SK-N-SH (cell line): Measurements from ENCODE around the gene CAP2. TPM values are rescaled to one million over a fixed set of nuclear protein-coding genes. Genes with fewer than 3 reads are reported as not detected.

Experiments used
- CTCF ChIA-PET: fragments of 300-600, 350-600 bp; formaldehyde crosslinking; extraction: SDS; loops from one replicate; lab custom pipeline; 2021; lab: Yijun Ruan, JAX
- POLR2A ChIA-PET: fragments of 350-600 bp; sonication (Branson Sonifier 250); formaldehyde crosslinking; extraction: SDS; loops from one replicate; lab custom pipeline; 2020; ENCODE audit warnings: antibody characterized with exemption, inconsistent platforms; lab: Yijun Ruan, JAX
- DNase-seq: peaks from one replicate; pipeline ENCODE4 v3.0.0; 2012
- H2AFZ ChIP-seq: fragments of 200-600 bp; sonication (generic); 2 replicates; pipeline ENCODE4 v1.8.1; 2016; ENCODE audit warnings: antibody characterized with exemption, mild to moderate bottlenecking, low read depth
- H3F3A ChIP-seq: fragments of 200-600 bp; sonication (generic); replicated peaks from 2 replicates; pipeline ENCODE3; 2016; ENCODE audit warnings: antibody characterized with exemption, mild to moderate bottlenecking; ENCODE audit not compliant: insufficient read depth
- H3K27ac ChIP-seq, 2 experiments: fragments of 200-500 bp in 1 of 2; fragments of 200-600 bp in 1 of 2; sonication (Bioruptor generic) in 1 of 2; sonication (generic), shearing (Covaris generic) in 1 of 2; 2 replicates each; pipeline versions ENCODE4 v1.5.1 to v1.6.1; 2014 to 2016; ENCODE audit warnings: low read depth in 2 of 2, inconsistent platforms in 1 of 2, low read length in 1 of 2, mild to moderate bottlenecking in 1 of 2, mixed read lengths in 1 of 2
- H3K27me3 ChIP-seq: fragments of 200-600 bp; sonication (generic), shearing (Covaris generic); 2 replicates; pipeline ENCODE4 v1.6.1; 2016; ENCODE audit warnings: mixed run types; ENCODE audit not compliant: insufficient read depth
- H3K36me3 ChIP-seq, 2 experiments: fragments of 200-500 bp in 1 of 2; fragments of 200-600 bp in 1 of 2; sonication (Bioruptor generic) in 1 of 2; sonication (generic) in 1 of 2; replicated peaks in 1 of 2; 2 replicates each; pipeline versions ENCODE3 to v1.5.1; 2014 to 2016; ENCODE audit warnings: low read length in 1 of 2, mild to moderate bottlenecking in 1 of 2; ENCODE audit not compliant: insufficient read depth in 2 of 2, control insufficient read depth in 1 of 2
- H3K4me1 ChIP-seq, 2 experiments: fragments of 200-500 bp in 1 of 2; fragments of 200-600 bp in 1 of 2; sonication (Bioruptor generic) in 1 of 2; sonication (generic), shearing (Covaris generic) in 1 of 2; 2 replicates each; pipeline versions ENCODE4 v1.5.1 to v1.6.1; 2014 to 2016; ENCODE audit warnings: low read depth in 1 of 2, low read length in 1 of 2, mixed run types in 1 of 2; ENCODE audit not compliant: insufficient read depth in 2 of 2, control insufficient read depth in 1 of 2
- H3K4me2 ChIP-seq: fragments of 200-600 bp; sonication (generic), shearing (Covaris generic); 2 replicates; pipeline ENCODE4 v1.6.1; 2017; ENCODE audit warnings: mixed run types
- H3K4me3 ChIP-seq, 2 experiments: fragments of 200-500 bp in 1 of 2; fragments of 200-600 bp in 1 of 2; sonication (Bioruptor generic) in 1 of 2; sonication (generic), shearing (Covaris generic) in 1 of 2; 2 replicates each; pipeline versions ENCODE4 v1.5.1 to v1.8.1; 2014 to 2016; ENCODE audit warnings: low read depth in 2 of 2, inconsistent platforms in 1 of 2, low read length in 1 of 2, mild to moderate bottlenecking in 1 of 2, mixed read lengths in 1 of 2, moderate library complexity in 1 of 2
- H3K79me2 ChIP-seq: fragments of 200-600 bp; sonication (generic); 2 replicates; pipeline ENCODE4 v1.8.1; 2017; ENCODE audit warnings: mild to moderate bottlenecking; ENCODE audit not compliant: insufficient read depth
- H3K9ac ChIP-seq: fragments of 200-600 bp; sonication (generic); 2 replicates; pipeline ENCODE4 v1.6.1; 2017; ENCODE audit warnings: mixed run types
- H3K9me2 ChIP-seq: fragments of 200-600 bp; sonication (generic); 2 replicates; pipeline ENCODE4 v1.6.1; 2017; ENCODE audit warnings: mixed run types
- H3K9me3 ChIP-seq: fragments of 200-600 bp; sonication (generic); 2 replicates; pipeline ENCODE4 v1.6.1; 2017; ENCODE audit warnings: mixed run types, mild to moderate bottlenecking, moderate library complexity
- H4K20me1 ChIP-seq: fragments of 200-600 bp; sonication (generic); 2 replicates; pipeline ENCODE4 v1.6.1; 2017; ENCODE audit warnings: mild to moderate bottlenecking, mixed run types; ENCODE audit not compliant: insufficient read depth
- CHD2 ChIP-seq: fragments of 150-350 bp; IDR thresholded peaks from 2 replicates; pipeline ENCODE4 v1.6.1; 2018; ENCODE audit warnings: low read length; ENCODE audit not compliant: partially characterized antibody
- EZH2phosphoT487 ChIP-seq: fragments of 200-600 bp; sonication (generic); IDR thresholded peaks from 2 replicates; pipeline ENCODE4 v1.6.1; 2017; ENCODE audit warnings: low read depth, mixed run types, mild to moderate bottlenecking, antibody characterized with exemption, moderate library complexity, borderline replicate concordance
- FOSL2 ChIP-seq: IDR thresholded peaks from 2 replicates; pipeline ENCODE4 v1.4.0; 2012; ENCODE audit warnings: low read depth, mild to moderate bottlenecking, moderate library complexity, borderline replicate concordance
- GATA2 ChIP-seq: sonication (generic); formaldehyde crosslinking; IDR thresholded peaks from 2 replicates; pipeline ENCODE4 v1.5.0; 2020; ENCODE audit warnings: mild to moderate bottlenecking, missing genetic modification reagents
- JUND ChIP-seq: IDR thresholded peaks from 2 replicates; pipeline ENCODE4 v1.4.0; 2012
- MEF2A ChIP-seq: IDR thresholded peaks from 2 replicates; pipeline ENCODE4 v1.4.0; 2012; ENCODE audit warnings: low read depth, borderline replicate concordance
- MXI1 ChIP-seq: IDR thresholded peaks from 2 replicates; pipeline ENCODE4 v1.6.1; 2012; ENCODE audit warnings: mild to moderate bottlenecking, low read depth, low read length, improper control_type of control experiment
- RFX5 ChIP-seq: IDR thresholded peaks from 2 replicates; pipeline ENCODE4 v1.6.1; 2012; ENCODE audit warnings: mild to moderate bottlenecking, improper control_type of control experiment, low read length
- TAF1 ChIP-seq: IDR thresholded peaks from 2 replicates; pipeline ENCODE4 v1.6.1; 2012; ENCODE audit warnings: low read depth, mild to moderate bottlenecking, low read length, moderate library complexity, borderline replicate concordance
- TCF12 ChIP-seq: IDR thresholded peaks from 2 replicates; pipeline ENCODE4 v1.4.0; 2012
- TEAD4 ChIP-seq: IDR thresholded peaks from 2 replicates; pipeline ENCODE4 v1.4.0; 2012; ENCODE audit warnings: mild to moderate bottlenecking, borderline replicate concordance; ENCODE audit not compliant: insufficient read depth
- YY1 ChIP-seq: IDR thresholded peaks from 2 replicates; pipeline ENCODE4 v1.4.0; 2012; ENCODE audit warnings: low read depth, mild to moderate bottlenecking
- polyA plus RNA-seq, 3 experiments: library from polyadenylated mRNA; depleted of rRNA; stranded (reverse); fragments of >200 nt; gene quantifications; 2 replicates each; pipeline ENCODE4 v1.2.3, GENCODE V29; 2012
- TF ChIP-seq, protein P1 (sequence below): fragments of 150-350 bp; IDR thresholded peaks from 2 replicates; pipeline ENCODE4 v1.6.1; 2016; ENCODE audit warnings: mild to moderate bottlenecking, low read depth, low read length
- TF ChIP-seq, protein P2 (sequence below): IDR thresholded peaks from 2 replicates; pipeline ENCODE4 v1.6.1; 2012; ENCODE audit warnings: mild to moderate bottlenecking, low read depth, low read length, moderate library complexity
- TF ChIP-seq, protein P3 (sequence below): IDR thresholded peaks from 2 replicates; pipeline ENCODE4; 2012
- TF ChIP-seq, protein P4 (sequence below): fragments of 150-350 bp; IDR thresholded peaks from 2 replicates; pipeline ENCODE4 v1.6.1; 2017; ENCODE audit warnings: antibody characterized with exemption, low read length, low read depth, borderline replicate concordance
- TF ChIP-seq, protein P5 (sequence below): IDR thresholded peaks from 2 replicates; pipeline ENCODE4 v1.4.0; 2012; ENCODE audit warnings: low read depth

The CAP2 gene
- polyA plus RNA-seq, 1 of the 3 experiments (the other 2 are of a cell fraction), result 8.5 TPM

DNA sequence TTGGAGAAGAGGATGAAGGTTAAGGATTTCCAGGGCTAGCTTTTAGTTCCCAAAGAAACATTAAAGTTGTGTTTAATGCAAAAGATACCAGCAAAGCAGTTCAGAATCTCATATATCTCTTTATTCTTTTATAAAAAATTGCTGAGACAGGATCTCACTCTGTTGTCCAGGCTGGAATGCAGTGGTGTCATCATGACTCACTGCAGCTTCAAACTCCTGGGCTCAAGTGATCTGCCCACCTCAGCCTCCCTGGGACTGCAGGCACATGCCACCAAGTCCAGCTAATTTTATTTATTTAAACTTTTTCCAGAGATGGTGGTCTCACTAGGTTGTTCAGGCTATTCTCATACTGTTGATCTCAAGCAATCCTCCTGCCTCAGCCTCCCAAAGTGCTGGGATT is 41.1 kb upstream of the CAP2 start:
- no peak overlapping the region for H3K4me2 ChIP-seq
- H3K9me3 ChIP-seq, result no peaks in the 10 kb centered on the region
- H2AFZ ChIP-seq, result no peak overlapping the region
- H3K27ac ChIP-seq, result no peak overlapping the region
- H3K4me1 ChIP-seq, result no peaks in the 10 kb centered on the region
- TF ChIP-seq CHD2 (no peak), FOSL2 (no peak), JUND (no peak), TEAD4 (no peak), YY1 (no peak), EZH2phosphoT487 (no peak), TAF1 (no peak), MEF2A (no peak), TCF12 (no peak), MXI1 (no peak), RFX5 (no peak), GATA2 (CRISPR knock-in tag) (no peak)
- TF ChIP-seq, protein P1, sequence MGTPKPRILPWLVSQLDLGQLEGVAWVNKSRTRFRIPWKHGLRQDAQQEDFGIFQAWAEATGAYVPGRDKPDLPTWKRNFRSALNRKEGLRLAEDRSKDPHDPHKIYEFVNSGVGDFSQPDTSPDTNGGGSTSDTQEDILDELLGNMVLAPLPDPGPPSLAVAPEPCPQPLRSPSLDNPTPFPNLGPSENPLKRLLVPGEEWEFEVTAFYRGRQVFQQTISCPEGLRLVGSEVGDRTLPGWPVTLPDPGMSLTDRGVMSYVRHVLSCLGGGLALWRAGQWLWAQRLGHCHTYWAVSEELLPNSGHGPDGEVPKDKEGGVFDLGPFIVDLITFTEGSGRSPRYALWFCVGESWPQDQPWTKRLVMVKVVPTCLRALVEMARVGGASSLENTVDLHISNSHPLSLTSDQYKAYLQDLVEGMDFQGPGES, result no peak
- TF ChIP-seq, protein P2, sequence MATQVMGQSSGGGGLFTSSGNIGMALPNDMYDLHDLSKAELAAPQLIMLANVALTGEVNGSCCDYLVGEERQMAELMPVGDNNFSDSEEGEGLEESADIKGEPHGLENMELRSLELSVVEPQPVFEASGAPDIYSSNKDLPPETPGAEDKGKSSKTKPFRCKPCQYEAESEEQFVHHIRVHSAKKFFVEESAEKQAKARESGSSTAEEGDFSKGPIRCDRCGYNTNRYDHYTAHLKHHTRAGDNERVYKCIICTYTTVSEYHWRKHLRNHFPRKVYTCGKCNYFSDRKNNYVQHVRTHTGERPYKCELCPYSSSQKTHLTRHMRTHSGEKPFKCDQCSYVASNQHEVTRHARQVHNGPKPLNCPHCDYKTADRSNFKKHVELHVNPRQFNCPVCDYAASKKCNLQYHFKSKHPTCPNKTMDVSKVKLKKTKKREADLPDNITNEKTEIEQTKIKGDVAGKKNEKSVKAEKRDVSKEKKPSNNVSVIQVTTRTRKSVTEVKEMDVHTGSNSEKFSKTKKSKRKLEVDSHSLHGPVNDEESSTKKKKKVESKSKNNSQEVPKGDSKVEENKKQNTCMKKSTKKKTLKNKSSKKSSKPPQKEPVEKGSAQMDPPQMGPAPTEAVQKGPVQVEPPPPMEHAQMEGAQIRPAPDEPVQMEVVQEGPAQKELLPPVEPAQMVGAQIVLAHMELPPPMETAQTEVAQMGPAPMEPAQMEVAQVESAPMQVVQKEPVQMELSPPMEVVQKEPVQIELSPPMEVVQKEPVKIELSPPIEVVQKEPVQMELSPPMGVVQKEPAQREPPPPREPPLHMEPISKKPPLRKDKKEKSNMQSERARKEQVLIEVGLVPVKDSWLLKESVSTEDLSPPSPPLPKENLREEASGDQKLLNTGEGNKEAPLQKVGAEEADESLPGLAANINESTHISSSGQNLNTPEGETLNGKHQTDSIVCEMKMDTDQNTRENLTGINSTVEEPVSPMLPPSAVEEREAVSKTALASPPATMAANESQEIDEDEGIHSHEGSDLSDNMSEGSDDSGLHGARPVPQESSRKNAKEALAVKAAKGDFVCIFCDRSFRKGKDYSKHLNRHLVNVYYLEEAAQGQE, result no peak
- TF ChIP-seq, protein P3, sequence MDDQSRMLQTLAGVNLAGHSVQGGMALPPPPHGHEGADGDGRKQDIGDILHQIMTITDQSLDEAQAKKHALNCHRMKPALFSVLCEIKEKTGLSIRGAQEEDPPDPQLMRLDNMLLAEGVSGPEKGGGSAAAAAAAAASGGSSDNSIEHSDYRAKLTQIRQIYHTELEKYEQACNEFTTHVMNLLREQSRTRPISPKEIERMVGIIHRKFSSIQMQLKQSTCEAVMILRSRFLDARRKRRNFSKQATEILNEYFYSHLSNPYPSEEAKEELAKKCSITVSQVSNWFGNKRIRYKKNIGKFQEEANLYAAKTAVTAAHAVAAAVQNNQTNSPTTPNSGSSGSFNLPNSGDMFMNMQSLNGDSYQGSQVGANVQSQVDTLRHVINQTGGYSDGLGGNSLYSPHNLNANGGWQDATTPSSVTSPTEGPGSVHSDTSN, result no peak
- TF ChIP-seq, protein P4, sequence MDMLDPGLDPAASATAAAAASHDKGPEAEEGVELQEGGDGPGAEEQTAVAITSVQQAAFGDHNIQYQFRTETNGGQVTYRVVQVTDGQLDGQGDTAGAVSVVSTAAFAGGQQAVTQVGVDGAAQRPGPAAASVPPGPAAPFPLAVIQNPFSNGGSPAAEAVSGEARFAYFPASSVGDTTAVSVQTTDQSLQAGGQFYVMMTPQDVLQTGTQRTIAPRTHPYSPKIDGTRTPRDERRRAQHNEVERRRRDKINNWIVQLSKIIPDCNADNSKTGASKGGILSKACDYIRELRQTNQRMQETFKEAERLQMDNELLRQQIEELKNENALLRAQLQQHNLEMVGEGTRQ, result no peak
- TF ChIP-seq, protein P5, sequence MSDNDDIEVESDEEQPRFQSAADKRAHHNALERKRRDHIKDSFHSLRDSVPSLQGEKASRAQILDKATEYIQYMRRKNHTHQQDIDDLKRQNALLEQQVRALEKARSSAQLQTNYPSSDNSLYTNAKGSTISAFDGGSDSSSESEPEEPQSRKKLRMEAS, result no peak
- ChIA-PET POLR2A (no interaction called here), CTCF (no interaction called here)
- no peaks in the 10 kb centered on the region for H3F3A ChIP-seq
- no peaks in the 10 kb centered on the region for H3K9me2 ChIP-seq
- no peaks in the 10 kb centered on the region for H3K27me3 ChIP-seq
- H3K79me2 ChIP-seq, result no peaks in the 10 kb centered on the region
- H3K36me3 ChIP-seq, result no peaks in the 10 kb centered on the region
- H4K20me1 ChIP-seq, result no peaks in the 10 kb centered on the region
- no peak for DNase-seq
- no peak overlapping the region for H3K4me3 ChIP-seq
- H3K9ac ChIP-seq, result no peak overlapping the region
